GM18511 (cell line): ENCODE measurements around the gene CDH22.

Source experiments
- ATAC-seq: cut with Tn5 transposase; IDR thresholded peaks from one replicate; pipeline ENCODE4 v1.9.1; 2021; ENCODE audit warnings: mild to moderate bottlenecking, moderate library complexity; ENCODE audit not compliant: unreplicated experiment

CDH22 gene

GRCh38 chr20:46324960-46325703 lies 16.8 kb upstream of the CDH22 start:
- no peak for ATAC-seq

GRCh38 chr20:46324379-46324778 lies 16.1 kb upstream of the CDH22 start:
- no peak for ATAC-seq

DNA sequence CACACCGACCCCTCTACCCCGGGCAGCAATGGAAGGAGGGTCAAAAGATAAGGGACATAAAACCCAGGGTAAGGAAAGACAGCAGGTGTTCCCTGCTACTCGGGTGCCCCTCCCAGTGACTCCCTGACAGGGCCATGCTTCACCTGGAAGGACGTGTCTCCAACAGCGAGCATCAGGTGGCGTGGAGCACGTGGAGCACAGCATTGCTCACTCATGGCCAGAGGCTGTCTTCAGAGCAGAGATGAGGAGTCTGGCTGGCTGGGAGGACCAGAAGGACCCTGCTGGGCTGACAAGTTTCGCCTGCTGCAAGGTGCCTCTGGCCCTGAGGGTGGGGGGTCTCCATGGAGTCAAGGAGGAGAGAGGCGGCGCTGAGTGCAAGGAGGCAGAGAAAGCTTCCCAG lies 15.3 kb upstream of the CDH22 start:
- no peak for ATAC-seq

DNA sequence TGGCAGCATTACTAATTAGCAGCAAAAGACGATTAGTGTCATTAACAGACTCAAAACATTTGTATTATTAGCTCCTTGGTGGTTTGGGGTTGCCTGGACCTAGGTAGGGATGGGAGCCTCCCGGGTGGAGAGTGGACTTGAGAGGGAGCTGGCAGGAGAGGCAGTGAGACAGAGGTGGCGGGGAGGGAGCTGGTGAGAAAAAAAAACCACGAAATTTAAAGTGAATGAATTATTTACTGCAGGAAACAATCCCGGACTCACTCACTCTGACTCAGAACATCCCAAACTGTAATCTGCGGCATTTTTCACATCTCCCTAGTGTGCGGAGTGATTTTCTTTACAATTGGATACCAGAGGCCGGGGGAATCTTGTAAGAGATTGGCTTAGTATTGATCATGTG lies 14.3 kb upstream of the CDH22 start:
- no peak for ATAC-seq

DNA sequence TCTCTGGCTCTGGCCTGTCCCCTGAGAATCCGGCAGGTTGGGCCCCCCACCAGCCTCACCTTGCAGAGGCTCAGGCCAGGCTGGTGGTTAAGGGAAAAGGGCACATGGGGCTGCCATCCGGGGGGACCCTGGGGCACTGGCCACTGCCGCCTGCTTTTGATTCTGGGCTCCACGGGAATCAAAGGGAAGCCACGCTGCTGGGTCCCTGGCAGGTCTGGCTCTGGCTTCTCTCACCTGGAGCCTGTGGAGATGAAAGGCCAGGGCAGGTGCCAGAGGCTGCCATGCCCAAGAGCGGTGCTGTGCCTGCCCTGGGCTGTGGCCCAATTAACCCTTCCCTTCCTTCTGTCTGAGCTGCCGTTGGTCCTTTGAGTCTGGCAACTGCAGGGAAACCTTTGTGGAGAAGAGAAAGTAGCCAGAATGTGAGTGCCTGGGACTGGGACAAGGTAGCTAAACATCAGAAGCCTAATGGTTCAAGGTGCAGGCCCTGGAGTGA lies 9.4 kb upstream of the CDH22 start:
- no peak for ATAC-seq

DNA sequence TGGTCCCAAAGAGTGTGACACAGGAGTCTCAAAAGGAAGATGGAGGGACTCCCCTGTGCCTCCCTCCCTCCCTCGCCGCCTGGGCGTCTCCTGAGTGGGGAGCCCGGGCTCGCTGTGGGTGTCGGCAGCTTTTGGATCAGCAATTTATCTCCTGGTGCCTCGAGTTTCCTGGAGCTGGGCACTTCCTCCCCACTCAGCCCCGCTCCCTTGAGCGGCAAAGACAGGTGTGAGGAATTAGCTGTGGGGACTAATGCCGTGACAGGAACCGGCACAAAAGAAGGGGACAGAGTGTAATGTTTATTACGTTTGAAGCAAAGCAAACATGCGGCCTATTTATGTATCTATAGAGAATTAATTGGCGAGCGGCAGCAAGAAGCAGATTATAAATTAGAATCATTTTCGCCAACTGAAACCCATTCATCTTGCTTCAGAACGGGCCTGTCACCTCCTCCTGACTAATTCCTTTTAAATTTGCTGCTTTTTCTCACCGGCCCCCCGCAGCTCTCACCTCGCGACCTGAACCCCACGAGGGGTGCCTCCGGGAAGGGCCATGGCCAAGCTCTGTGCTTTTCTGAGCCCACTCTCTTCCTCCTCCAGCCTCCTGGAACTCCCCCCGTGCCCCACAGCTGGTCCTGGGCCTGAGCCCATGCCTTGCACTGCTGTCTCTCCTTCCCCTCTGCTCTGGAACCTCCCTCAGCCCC lies 8.8 kb upstream of the CDH22 start:
- no peak for ATAC-seq

DNA sequence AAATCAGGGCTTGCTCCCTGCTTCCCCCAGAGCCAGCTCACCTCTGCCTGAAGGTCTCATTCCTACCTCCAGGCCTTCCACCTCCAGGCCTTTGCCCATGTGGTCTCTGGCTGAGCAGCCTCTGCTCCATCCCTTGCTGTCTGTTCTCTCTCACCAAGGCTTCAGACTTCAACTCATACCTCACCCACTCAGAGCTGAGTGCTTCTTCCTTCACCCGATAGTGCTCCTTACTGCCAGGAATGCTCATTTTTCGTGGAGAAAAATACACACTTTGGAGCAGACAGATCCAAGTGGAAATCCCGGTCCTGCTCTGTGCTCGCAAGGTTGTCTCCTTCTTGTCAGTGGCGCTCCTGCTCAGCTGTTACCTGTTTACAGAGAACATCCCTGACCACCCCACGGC lies 7.0 kb upstream of the CDH22 start:
- no peak for ATAC-seq

DNA sequence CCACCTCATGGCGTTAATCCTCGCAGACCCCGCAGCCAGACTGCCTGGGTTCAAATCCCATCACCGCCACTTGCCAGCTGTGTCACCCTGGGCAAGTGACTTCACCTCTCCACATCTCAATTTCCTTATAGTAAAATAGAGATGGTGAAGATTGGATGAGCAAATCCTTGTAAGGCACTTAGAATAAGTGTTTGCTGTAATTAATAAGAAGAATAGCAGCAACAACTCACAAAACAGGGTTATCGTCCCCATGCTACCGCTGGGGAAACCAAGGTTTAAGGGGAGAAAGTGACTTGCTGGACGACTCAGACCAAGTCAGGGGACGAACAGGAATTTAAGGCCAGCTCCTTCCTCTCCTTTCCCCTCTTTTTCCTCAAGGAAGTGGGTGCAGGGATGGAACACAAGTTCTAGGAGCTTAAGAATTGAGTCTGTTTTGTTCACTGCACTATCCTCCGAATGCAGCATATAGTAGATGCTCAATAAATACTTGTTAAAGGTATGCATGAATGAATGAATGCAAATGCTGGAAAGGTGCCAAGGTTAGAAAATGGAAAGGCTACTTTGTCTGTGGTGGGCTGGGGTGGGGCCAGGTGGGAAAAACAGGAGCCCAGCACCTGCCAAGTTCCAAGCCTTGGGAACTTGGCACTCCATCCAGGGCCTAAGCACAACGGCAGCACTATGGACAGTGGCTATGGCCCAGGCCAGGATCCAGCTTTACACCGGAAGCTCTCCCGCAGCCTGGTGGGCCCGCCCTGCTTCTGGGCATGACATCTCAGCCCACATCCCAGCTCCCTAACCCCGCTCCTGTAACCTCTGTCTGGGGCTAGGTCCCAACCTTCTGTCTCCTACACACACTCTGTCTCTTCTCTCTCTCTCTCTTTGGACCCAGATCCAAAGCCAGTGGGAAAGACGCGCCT lies 4.9 kb upstream of the CDH22 start:
- ATAC-seq: no peak

DNA sequence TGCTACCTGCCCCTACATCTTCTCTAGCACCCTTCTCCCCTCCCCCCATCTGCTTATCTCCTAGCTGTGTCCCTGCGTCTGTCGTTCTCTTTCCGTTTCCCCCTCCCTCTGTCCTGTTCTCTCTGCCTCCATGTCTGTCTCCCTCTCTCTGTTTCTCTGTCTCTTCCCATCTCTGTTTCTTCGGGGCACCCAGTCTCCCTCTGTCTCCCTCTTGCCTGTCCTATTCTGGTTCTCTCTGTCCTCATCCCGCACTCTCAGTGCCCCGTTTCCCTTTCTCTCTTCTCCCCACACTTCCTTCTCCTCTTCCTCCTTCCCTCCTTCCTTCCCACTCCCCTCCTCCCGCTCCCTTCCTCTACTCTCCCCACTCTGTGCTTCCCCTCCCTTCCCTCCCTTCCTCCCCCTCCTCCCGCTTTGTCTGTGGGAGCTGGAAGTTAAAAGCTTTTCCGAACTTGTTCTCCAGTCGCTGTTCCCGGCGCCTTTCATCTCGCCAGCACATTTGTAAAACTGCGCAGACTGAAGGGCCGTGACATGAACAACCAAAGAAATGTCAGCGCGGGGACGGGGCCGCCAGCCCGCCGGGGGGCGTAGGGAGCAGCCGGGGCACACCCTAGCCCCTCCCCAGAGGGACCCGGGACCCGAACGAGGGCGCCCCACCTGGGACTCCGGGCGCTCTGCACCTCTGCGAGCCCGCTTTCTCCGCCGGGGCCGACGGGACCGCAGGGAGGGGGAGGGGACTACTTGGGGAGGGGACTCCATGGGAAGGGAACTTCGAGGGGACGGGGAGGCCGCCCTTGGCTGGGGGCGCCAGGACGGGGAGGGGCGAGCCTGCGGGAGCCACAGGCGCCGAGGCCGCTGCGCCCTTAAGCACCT lies 4.0 kb upstream of the CDH22 start:
- no peak for ATAC-seq

DNA sequence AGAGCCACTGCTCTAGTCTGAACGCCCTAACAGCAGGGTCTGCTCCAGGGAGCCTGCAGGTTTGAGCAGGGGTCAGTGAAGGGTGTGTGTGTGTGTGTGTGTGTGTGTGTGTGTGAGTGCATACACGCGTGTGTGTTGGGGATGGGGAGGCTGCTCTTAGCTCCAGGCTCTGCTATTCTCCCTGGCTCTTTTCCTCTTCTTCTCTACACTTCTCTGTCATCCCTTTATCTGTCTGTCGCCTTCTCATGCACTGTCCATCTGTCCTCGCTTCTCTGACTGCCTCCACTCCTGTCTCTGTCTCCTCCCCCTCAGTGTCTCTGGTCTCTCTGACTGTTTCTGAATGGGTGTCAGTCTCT lies 3.4 kb upstream of the CDH22 start:
- no peak for ATAC-seq

DNA sequence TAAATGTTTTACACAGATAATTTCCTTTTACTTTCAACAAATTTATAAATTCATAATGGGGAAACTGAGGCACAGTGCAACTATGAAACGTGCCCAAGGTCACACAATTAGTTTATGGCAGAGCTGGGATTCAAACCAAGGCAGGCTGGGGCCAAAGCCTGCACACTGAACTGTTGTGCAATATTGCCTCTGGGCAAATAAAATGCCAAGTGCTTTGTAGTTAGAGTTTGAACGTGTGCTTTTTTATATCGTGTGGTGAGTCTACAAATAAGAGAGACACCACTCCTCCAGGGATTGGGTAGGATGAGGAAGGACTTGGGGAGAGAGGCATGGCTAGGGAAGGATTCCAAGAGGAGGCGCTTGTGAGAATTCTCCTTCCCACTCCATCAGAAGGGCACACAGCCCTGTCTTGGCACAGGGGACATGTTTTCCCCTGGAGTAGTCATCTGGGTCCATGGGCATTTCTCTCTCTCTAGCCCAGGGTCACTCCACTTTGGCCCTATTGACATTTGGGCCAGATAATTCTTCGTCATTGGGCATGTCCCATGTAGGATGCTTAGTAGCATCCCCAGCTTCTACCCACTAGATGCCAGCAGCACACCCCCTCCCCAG lies 2.8 kb upstream of the CDH22 start:
- ATAC-seq: no peak

DNA sequence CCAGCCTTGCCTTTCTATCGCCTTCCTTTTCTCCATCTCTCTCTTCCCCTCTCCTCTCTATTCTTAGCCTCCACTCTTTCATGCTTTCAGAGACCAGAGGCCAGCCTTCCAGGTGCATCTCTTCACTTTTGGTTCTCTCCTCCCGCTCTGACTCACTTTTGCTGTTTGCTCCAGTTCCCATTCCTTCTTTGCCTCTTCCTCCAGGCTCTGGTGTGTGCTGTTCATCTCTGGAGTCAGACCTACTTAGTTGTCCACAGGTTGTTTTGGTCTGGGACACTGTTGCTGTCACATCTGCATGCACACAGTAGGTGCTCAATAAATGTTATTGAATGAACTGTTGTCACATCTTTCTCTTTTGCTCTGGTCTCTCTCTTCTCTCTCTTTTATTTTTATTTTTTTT lies 1.6 kb upstream of the CDH22 start:
- no peak for ATAC-seq

GRCh38 chr20:46307999-46308257 lies 370 bp downstream of the CDH22 start:
- no peak for ATAC-seq

DNA sequence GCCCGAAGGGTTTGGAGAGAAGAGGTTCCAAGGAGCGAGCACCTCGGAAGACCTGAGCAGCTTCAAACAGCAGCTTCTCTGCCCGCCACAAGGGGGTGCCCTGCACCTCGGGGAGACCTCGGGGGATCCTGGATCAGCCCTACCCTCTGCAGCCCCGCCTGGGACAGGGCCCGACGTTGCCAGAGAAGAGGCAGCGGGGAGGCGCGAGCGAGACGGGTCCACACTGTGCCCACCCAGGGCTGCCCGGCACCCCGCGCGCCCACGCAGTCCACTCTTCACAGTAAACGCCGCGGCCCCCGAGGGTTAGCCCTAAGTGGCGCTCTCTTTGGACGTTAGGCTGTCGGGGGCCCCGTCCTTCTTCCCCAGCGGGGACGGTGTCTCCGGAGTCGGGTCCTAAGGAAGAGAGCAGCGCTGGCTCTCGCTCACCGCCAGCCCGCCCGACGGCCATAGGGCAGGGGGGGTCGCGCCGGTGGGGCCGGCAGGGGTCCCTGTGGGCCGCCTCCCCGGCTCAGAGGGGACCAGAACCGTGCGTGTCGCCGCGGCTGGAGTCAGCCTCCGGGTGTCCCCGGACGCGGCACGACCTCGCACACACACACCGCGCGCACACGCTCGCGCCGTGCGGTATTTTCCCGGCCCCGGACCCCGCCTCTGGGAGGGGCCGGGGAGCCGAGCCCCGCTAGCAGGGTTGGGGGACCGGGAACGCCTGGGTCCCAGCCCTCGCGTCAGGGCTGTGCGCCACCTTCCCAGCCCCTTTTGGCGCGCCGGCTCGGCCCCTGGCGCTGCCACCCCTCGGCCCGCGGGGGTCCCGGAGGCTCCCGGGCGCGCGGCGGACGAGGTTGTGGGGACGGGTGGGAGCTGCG lies 929 bp downstream of the CDH22 start:
- ATAC-seq: no peak

GRCh38 chr20:46306743-46307138 lies 1.6 kb downstream of the CDH22 start:
- ATAC-seq: no peak

GRCh38 chr20:46305973-46306360 lies 2.3 kb downstream of the CDH22 start:
- no peak for ATAC-seq

- ATAC-seq: no peak
Observed at GRCh38 chr20:46305331-46305972, 2.8 kb downstream of the CDH22 start.

GRCh38 chr20:46304852-46305251 lies 3.4 kb downstream of the CDH22 start:
- no peak for ATAC-seq

DNA sequence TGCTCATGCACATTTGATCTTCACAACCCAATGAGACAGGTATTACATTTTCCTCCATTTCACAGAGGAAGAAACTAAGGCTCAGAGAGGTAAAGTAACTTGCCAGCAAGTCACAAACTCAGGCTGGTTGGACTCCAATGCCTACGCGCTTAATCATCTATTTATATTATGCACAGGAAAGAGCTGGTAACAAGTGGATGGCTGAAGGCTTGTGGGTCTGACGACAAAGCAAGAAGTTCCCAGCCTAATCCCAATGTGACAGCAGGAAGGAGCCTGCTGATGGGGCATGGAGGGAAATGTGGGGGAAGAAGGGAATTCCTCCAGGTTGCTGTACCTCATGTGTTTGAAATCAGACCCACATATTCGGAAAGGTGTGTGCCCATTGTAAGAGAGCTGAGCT lies 3.9 kb downstream of the CDH22 start:
- no peak for ATAC-seq
